HCT116 (cell line): Measurements from ENCODE around the gene GFPT2. TPM values are rescaled to one million over a fixed set of nuclear protein-coding genes. Genes with fewer than 3 reads are reported as not detected.

Experiments used
- ATAC-seq: fragments of 200-7000 bp; cut with Tn5 transposase; 2 replicates; pipeline ENCODE4 v1.9.1; 2020; ENCODE audit warnings: mild to moderate bottlenecking, moderate library complexity
- BruUV-seq: library from RNA; stranded (reverse); fragments of 400-500 nt; replicated peaks from 2 replicates; lab custom pipeline; 2021; lab: Mats Ljungman, UMichigan
- CTCF ChIA-PET: fragments of 300-600 bp; sonication (Branson Sonifier 250); formaldehyde crosslinking; loops from one replicate; lab custom pipeline; 2021; ENCODE audit warnings: antibody characterized with exemption; lab: Charles Lee
- POLR2A ChIA-PET: fragments of 300-600, 350-600 bp; sonication (Branson Sonifier 250); formaldehyde crosslinking; loops from one replicate; lab custom pipeline; 2021; ENCODE audit warnings: antibody characterized with exemption; lab: Charles Lee
- RAD21 ChIA-PET, 2 experiments: fragments of 300-600 bp; sonication (Branson Sonifier 250); formaldehyde crosslinking; loops; one replicate each; lab custom pipeline; 2023; ENCODE audit warnings: low total read pairs in 2 of 2; ENCODE audit not compliant: uncharacterized antibody in 2 of 2, unreplicated experiment in 2 of 2, low non-redundant PET in 1 of 2; lab: Charles Lee
- DNase-seq: peaks from one replicate; pipeline ENCODE4 v3.0.0-alpha.2; 2010; ENCODE audit warnings: low read depth, low spot score
- H2AFZ ChIP-seq: fragments of 200-600 bp; shearing (Covaris generic), sonication (generic); 2 replicates; pipeline ENCODE4 v1.6.1; 2017; ENCODE audit warnings: low read depth, mixed run types, mixed read lengths, antibody characterized with exemption, low read length; ENCODE audit not compliant: poor library complexity, severe bottlenecking
- H3K27ac ChIP-seq: 2 replicates; pipeline ENCODE4 v1.5.1; 2012; ENCODE audit warnings: low read depth, low read length
- H3K27me3 ChIP-seq: fragments of 200-600 bp; sonication (generic); 2 replicates; pipeline ENCODE4 v1.6.1; 2016; ENCODE audit warnings: mixed run types, low read length, mixed read lengths; ENCODE audit not compliant: insufficient read depth
- H3K36me3 ChIP-seq, 2 experiments: fragments of 200-500 bp in 1 of 2; fragments of 200-600 bp in 1 of 2; sonication (Bioruptor generic) in 1 of 2; sonication (generic) in 1 of 2; 2 replicates each; pipeline versions ENCODE4 v1.5.1 to v1.6.1; 2014 to 2016; ENCODE audit warnings: low read length in 2 of 2, inconsistent platforms in 1 of 2, mixed read lengths in 1 of 2, mixed run types in 1 of 2; ENCODE audit not compliant: insufficient read depth in 2 of 2, control insufficient read depth in 1 of 2
- H3K4me1 ChIP-seq, 2 experiments: fragments of 200-600 bp in 1 of 2; sonication (generic) in 1 of 2; 2 replicates each; pipeline versions ENCODE4 v1.5.1 to v1.6.1; 2012 to 2017; ENCODE audit warnings: low read length in 2 of 2, inconsistent platforms in 1 of 2, mild to moderate bottlenecking in 1 of 2, mixed read lengths in 1 of 2, mixed run types in 1 of 2, moderate library complexity in 1 of 2; ENCODE audit not compliant: insufficient read depth in 2 of 2, control insufficient read depth in 1 of 2
- H3K4me2 ChIP-seq: fragments of 200-600 bp; sonication (generic); 2 replicates; pipeline ENCODE4 v1.6.1; 2017; ENCODE audit warnings: mixed run types, low read length, mixed read lengths
- H3K4me3 ChIP-seq, 2 experiments: fragments of 200-600 bp in 1 of 2; sonication (generic) in 1 of 2; replicated peaks in 1 of 2; 2 replicates each; pipeline ENCODE4 v1.5.1; 2011 to 2016; ENCODE audit warnings: low read length in 2 of 2, control low read depth in 1 of 2, low read depth in 1 of 2, mild to moderate bottlenecking in 1 of 2, mixed read lengths in 1 of 2, mixed run types in 1 of 2
- H3K79me2 ChIP-seq: fragments of 200-600 bp; sonication (generic); 2 replicates; pipeline ENCODE4 v1.6.1; 2017; ENCODE audit warnings: mild to moderate bottlenecking, mixed run types, low read length, moderate library complexity, mixed read lengths; ENCODE audit not compliant: insufficient read depth
- H3K9ac ChIP-seq: fragments of 200-600 bp; sonication (generic); 2 replicates; pipeline ENCODE4 v1.6.1; 2016; ENCODE audit warnings: low read length, mixed read lengths
- H3K9me2 ChIP-seq: fragments of 200-600 bp; sonication (generic), shearing (Covaris generic); 2 replicates; pipeline ENCODE4 v1.6.1; 2017; ENCODE audit warnings: mixed run types, mild to moderate bottlenecking, moderate library complexity; ENCODE audit not compliant: insufficient read depth
- H3K9me3 ChIP-seq, 2 experiments: fragments of 200-500 bp in 1 of 2; fragments of 200-600 bp in 1 of 2; sonication (Bioruptor generic) in 1 of 2; sonication (generic) in 1 of 2; 2 replicates each; pipeline ENCODE4 v1.6.1; 2014 to 2017; ENCODE audit warnings: low read length in 2 of 2, mixed read lengths in 2 of 2, inconsistent platforms in 1 of 2, low read depth in 1 of 2, mild to moderate bottlenecking in 1 of 2, mixed run types in 1 of 2, moderate library complexity in 1 of 2; ENCODE audit not compliant: control insufficient read depth in 1 of 2, insufficient read depth in 1 of 2
- H4K20me1 ChIP-seq: fragments of 200-600 bp; sonication (generic), shearing (Covaris generic); 2 replicates; pipeline ENCODE4 v1.6.1; 2017; ENCODE audit warnings: mixed run types, mild to moderate bottlenecking, moderate library complexity; ENCODE audit not compliant: insufficient read depth
- ATF3 ChIP-seq: IDR thresholded peaks from 2 replicates; pipeline ENCODE4 v1.6.1; 2012
- CEBPB ChIP-seq: IDR thresholded peaks from 2 replicates; pipeline ENCODE4 v1.6.1; 2012; ENCODE audit warnings: low read depth
- EGR1 ChIP-seq: IDR thresholded peaks from 2 replicates; pipeline ENCODE4 v1.6.1; 2012; ENCODE audit warnings: low read depth
- ELF1 ChIP-seq: IDR thresholded peaks from 2 replicates; pipeline ENCODE4 v1.6.1; 2012; ENCODE audit warnings: low read depth, borderline replicate concordance
- EZH2phosphoT487 ChIP-seq: fragments of 200-600 bp; IDR thresholded peaks from 2 replicates; pipeline ENCODE4 v1.6.1; 2018; ENCODE audit warnings: antibody characterized with exemption, borderline replicate concordance
- FOSL1 ChIP-seq: IDR thresholded peaks from 2 replicates; pipeline ENCODE4 v1.6.1; 2012; ENCODE audit warnings: low read depth
- JUND ChIP-seq: IDR thresholded peaks from 2 replicates; pipeline ENCODE4 v1.6.1; 2012
- POLR2AphosphoS5 ChIP-seq: IDR thresholded peaks from 2 replicates; pipeline ENCODE4 v1.6.1; 2011; ENCODE audit warnings: mild to moderate bottlenecking, low read depth, low read length, moderate library complexity
- SP1 ChIP-seq: IDR thresholded peaks from 2 replicates; pipeline ENCODE4 v1.6.1; 2012; ENCODE audit warnings: low read depth
- SRF ChIP-seq: IDR thresholded peaks from 2 replicates; pipeline ENCODE4 v1.6.1; 2012; ENCODE audit warnings: low read depth
- ZNF274 ChIP-seq: fragments of 200-500 bp; sonication (Bioruptor generic); IDR thresholded peaks from 2 replicates; pipeline ENCODE4 v1.6.1; 2014; ENCODE audit warnings: mild to moderate bottlenecking, low read depth, low read length, inconsistent platforms
- intact Hi-C: fragments of 100-400 bp; cut with micrococcal nuclease; formaldehyde crosslinking; loops from 2 replicates; pipeline ENCODE4 v1.10.0; 2022
- total RNA-seq: library from RNA; stranded (reverse); gene quantifications from one replicate; pipeline ENCODE4 v1.2.1, GENCODE V29; 2021; ENCODE audit not compliant: unreplicated experiment
- TF ChIP-seq, protein P1 (sequence below): IDR thresholded peaks from 2 replicates; pipeline ENCODE4 v1.6.1; 2012; ENCODE audit warnings: low read depth

Gene GFPT2
- total RNA-seq, 1 experiment from 2014 or later: 16.1 TPM

GRCh38 chr5:180358694-180359093 lies 5.6 kb upstream of the GFPT2 start:
- POLR2A ChIA-PET: no interaction called here
- no peak for ATAC-seq

More at GRCh38 chr5:180358694-180359093, 5.6 kb upstream of the GFPT2 start:
- TF ChIP-seq SP1: no peak
- TF ChIP-seq ATF3: no peak
- no peak for TF ChIP-seq ELF1
- TF ChIP-seq JUND: no peak
- no peak for TF ChIP-seq ZNF274
- TF ChIP-seq POLR2AphosphoS5: no peak
- no peak for TF ChIP-seq FOSL1
- TF ChIP-seq, protein P1, sequence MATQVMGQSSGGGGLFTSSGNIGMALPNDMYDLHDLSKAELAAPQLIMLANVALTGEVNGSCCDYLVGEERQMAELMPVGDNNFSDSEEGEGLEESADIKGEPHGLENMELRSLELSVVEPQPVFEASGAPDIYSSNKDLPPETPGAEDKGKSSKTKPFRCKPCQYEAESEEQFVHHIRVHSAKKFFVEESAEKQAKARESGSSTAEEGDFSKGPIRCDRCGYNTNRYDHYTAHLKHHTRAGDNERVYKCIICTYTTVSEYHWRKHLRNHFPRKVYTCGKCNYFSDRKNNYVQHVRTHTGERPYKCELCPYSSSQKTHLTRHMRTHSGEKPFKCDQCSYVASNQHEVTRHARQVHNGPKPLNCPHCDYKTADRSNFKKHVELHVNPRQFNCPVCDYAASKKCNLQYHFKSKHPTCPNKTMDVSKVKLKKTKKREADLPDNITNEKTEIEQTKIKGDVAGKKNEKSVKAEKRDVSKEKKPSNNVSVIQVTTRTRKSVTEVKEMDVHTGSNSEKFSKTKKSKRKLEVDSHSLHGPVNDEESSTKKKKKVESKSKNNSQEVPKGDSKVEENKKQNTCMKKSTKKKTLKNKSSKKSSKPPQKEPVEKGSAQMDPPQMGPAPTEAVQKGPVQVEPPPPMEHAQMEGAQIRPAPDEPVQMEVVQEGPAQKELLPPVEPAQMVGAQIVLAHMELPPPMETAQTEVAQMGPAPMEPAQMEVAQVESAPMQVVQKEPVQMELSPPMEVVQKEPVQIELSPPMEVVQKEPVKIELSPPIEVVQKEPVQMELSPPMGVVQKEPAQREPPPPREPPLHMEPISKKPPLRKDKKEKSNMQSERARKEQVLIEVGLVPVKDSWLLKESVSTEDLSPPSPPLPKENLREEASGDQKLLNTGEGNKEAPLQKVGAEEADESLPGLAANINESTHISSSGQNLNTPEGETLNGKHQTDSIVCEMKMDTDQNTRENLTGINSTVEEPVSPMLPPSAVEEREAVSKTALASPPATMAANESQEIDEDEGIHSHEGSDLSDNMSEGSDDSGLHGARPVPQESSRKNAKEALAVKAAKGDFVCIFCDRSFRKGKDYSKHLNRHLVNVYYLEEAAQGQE: no peak
- TF ChIP-seq SRF: no peak
- no peak for TF ChIP-seq EZH2phosphoT487
- no peak for TF ChIP-seq CEBPB
- no peak for TF ChIP-seq EGR1
- TF ChIP-seq, all 23 proteins: peak for 0
- no peaks in the 10 kb centered on the region for H3K27me3 ChIP-seq
- H3K9me3 ChIP-seq: no peaks in the 10 kb centered on the region
- H3K4me1 ChIP-seq: peaks cover 0 to under 1% of the 10 kb centered on the region in 2 experiments; a peak in 1 of 4 replicates
- intact Hi-C loops: no loop called here
- H3K79me2 ChIP-seq: no peaks in the 10 kb centered on the region
- no peak overlapping the region for H2AFZ ChIP-seq
- no peak for DNase-seq
- H3K4me2 ChIP-seq: no peak overlapping the region
- ChIA-PET CTCF (interaction anchor here (1.3 kb wide), 1 partner anchor 30 kb away, joined by 3 read pairs; no protein-coding TSS in a partner anchor), RAD21 (no interaction called here)
- no peak overlapping the region for H3K27ac ChIP-seq
- no peaks in the 10 kb centered on the region for H3K36me3 ChIP-seq
- no peaks in the 10 kb centered on the region for H3K9me2 ChIP-seq
- H3K4me3 ChIP-seq: no peak overlapping the region
- no peak overlapping the region for H3K9ac ChIP-seq
- no peaks in the 10 kb centered on the region for H4K20me1 ChIP-seq
- no TSS peak for BruUV-seq
